Measurements from ENCODE around the gene DRGX.

DRGX gene

DNA sequence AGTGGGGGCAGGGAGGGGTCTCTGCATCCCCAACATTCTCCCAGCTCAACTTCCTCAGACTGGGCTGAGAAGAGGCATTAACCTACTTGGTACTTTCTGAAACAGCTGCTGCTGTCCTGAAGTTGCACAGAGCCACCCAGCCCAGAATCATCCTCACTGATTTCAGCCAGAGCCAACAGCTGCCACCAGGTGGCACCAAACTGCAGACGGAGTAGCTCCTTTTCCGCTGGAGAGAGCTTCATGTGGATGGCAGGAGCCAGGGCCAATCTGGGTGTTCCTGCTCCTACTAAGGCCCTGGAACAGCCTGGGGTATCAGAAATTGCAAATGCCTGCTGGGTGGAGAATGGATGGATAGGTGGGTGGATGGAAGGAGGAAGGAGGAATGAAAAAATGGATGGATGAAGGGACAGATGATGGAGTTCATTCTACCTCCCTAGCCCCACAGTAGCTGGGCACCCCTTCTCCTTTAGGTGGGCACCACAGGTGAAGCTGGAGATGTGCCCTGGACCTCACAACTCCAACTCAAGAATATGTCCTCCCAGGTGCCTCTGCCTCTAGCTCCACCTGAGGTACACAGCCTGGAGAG lies 11.8 kb upstream of the DRGX start:
- DNase-seq: peak; percentile 34 to 61

DNA sequence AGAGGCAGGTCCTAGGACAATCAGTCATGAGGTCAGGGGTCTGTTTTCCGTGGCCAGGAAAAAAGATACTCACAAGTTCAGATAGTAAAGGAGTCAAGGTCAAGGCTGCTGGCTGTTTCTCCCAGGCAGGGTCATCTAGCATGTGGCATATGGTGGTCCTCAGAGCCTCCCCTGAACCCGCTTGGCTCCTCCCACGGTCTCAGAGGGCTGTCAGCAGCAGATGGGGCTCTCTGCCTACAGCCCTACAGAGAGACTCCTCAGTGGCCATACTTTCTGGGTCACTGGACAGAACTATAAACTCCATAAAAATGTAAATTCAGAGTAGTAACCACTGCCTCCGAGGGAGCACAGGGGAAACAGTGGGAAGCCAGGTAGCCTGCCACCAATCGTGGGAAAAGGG lies 11.3 kb upstream of the DRGX start:
- DNase-seq: peak in 1 of 2 experiments; percentile 8

DNA sequence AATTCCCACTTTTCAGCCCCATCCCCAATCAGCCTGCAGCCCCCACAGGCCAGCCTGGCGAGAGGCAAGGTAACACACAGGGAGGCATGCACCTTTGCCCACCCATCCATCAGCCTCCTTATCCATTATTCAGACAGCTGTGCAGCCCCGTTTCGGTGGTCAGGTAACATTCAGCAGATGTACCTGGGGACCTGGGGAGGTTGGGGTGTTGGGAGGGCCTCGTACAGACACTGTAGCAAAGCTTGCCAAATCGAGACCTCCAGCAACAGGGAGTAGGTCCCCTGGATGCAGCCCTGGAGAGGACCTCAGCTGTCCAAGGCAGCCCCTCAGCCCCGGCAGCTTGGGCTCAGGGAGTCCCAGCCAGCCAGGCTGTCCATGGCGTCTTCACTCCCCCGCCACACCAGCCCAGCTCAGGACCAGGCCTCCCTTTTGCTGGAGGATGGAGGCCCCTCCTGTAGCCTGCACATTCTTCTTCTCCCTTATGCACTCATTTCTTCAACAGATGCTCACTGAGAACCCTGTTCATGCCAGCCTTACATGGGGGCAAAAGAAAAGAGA lies 8.5 kb upstream of the DRGX start:
- DNase-seq: no peak

DNA sequence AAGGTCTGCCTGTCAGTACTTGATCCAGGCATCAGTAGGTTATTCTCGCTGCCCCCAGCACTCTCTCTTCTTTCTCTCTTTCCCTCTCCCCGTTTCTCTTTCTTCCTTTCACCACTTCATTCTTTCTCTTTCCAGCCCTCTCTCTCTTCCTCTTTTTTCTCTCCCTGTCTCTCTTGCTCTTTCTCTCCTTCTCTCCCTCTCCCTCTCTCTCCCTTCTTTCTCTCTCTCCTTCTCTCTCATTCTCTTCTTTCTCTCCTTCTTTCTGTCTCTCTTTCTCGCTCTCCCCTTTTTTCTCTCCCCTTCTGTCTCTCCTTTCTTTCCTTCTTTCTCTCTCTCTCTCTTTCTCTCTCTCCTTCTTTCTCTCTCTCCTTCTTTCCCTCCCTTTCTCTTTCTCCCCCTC lies 7.5 kb upstream of the DRGX start:
- no peak for DNase-seq

DNA sequence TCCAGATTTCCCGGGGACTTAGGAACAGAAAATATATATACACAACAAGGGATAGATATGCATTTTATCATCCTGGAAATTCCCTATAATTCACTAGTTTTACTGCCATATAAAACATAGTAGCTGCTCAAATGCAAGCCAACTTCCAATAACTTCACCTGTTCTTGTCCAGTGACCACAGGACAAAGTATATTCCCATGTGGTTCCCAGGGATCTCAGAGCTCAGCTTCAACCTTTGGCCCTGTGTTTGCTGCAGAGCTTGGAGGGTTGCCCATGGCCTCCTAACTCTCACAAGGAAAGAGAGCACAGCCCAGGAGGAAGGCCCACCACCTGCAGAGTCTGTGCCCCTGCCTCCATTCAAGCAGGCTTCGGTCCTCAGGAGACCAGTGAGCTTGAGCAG lies 4.5 kb upstream of the DRGX start:
- DNase-seq: no peak

DNA sequence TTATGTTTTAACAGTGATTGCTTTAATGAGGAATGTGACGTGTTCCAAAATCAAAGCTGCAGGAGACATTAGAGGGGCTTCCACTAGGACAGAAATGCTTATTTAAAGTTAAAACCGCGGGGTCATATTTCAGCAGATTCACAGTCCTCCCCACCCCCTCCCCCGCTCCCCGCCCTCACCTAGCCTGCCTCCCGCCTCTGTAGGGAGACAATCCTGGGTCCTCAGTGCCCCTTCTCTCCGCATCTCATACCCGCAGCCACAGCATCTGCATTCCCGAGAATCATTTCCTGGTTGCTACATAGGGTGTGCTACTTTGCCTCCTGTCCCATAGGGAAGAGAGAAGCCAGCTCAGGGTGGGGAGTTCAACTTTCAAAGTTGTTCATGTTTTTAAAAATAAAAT lies 3.1 kb upstream of the DRGX start:
- DNase-seq: no peak

DNA sequence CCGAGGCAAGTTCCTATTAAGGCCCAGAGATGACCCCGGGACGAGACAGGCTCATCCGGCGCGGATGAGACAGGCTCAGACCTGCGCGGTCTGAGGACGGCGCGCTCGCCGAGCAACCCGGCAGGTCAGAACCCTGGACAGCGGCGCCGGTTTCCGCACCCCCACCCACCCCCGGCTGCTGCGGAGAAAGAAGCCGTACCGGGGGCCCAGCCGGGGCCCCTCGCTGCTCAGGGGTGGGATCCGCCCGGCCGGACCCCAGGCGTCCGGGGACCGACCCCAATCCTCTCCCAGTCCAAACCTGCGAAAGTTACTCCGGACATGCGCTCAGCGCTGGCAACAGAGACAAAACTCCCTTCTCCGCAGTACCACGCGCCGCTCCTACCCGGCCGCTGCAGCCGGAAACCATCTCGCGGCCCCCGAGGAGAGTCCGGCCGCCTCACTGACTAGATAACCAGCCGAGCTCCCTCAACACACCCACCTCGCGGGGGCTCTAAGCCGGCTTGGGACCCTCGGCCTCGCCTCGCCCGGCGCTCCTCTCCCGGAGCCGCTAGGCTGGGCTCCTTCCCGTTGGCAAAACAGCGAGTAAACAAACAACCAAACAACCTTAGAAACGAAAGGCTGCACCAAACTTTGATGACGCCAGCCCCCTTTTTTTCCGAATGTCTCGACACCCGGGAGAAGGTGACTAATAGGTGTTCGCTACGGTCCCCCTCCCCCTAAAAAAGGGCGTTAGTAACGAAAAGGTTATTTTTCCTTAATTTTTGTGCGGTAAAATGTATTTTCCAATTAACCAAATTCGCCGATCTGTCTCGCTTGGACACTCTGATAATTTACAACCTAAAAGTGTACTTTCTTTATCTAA lies 2.3 kb upstream of the DRGX start:
- no peak for DNase-seq

DNA sequence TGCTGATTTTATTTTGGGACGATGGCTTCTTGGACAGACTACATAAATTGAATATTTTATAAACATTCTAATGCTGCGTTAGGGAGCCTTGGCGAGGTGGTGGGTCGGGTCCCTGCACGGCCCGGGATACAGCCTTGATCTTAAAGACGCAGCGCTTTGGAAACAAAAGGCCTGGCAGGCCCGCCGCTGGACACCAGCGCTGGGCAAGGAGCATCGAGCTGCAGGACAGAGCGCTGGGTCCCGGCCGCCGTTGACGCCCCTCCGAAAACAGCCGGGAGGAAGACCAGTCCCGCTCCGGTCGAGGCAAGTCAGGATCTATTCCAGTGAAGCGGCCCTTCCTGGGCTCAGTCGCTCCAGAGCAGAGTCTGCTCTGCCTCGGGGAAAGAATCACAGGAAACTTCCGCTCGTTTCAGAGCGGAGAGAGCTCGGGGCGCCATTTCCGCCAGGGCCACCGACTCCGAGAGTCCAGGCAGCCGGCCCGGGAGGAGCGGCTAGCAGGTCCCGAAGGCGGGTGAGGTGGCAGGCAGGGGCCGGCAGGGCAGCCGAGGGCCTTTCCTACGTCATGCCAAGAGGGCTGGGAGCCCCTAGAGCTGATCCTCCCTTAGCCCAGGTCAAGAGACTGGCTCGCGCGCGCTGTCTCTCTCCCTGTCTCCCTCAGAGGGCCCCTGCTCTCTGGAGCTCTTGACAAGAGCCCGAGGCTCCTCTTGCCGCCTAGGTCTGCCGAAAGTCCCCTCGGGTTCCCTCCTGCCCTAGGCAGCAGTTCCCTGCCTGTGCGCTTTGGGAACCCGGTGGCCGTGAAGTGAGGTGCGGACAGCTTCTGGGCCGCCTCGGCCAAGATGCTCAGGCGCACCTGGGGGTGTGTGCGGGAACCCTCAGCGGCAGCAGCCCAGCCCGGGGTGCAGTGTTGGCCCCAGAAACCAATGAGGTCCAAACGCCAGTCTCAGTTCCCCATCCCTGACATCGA lies 1.4 kb upstream of the DRGX start:
- DNase-seq: peak in 1 of 2 experiments; percentile 14

DNA sequence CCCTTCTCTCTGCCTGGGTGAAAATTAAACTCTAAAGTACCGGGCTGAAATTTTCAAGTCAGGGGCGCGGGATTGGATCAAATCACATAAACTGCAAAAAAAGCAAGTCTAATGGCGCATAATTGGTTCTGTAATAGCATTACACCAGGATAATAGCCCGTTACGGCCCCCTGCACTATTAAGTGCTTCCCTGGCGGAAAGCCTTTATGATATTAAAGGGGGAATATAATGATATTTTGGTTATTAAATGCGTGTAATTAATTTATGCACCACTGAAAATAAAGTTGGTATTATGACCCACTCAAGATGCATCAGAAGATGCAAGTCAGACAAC lies 744 bp upstream of the DRGX start:
- DNase-seq: peak in 1 of 2 experiments; percentile 3

DNA sequence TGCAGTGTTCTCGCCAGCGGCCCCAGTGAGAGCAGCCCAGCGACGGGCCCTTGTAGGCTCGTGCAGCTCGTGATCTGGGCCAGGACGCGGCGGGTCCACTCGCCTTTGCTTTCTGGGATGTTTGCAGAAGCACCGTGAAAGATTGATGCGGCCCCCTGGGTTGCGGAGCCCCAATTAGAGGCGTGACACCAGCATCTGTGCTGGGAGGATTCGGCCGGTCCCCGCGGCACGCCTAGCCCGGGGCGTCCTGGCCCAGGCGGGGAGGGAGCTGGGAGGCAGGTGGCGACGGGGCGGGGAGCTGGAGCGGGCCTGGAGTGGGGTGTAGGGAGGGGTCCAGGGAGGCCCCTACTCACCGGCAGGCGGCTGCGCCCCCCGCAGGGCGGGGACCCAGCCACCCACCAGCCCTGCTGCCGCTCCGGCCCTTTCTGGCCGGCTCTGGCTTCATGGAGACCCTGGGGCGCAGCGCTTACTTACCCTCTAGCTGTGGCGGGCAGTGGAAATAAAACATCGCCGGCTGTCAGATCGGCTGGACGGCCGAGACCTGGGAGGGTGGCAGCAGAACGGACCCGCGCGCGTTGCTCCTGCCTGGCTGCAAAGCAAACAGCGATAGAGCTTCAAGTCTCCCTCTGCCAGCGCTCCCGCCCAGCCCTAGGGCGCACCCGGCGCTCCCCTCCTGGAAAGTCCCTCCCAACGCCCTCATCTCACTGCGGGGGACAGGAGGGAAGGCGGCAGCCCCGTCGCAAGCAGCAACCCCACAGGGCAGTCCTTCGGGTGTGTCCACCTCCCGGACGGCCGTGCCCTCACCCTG lies 752 bp downstream of the DRGX start:
- peak in 1 of 2 experiments; percentile 22 for DNase-seq

DNA sequence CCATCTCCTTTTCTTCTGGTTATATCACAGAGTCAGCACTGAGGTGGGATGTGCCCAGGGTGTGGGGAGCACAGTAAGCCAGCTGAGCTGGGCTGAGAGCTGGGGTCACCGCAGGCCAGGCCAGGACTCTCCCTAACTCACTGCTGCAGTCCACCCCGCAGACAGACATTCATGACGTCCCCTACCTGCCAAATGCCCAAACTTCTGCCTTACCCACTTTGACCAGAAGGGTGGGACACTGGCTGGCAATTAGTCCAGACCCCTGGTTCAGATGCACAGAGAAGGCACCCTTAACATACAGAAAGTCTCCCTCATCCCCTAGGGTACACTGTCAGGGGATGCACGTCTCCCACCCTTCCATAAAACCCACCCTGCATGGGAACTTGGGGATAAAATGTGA lies 2.1 kb downstream of the DRGX start:
- DNase-seq: no peak

DNA sequence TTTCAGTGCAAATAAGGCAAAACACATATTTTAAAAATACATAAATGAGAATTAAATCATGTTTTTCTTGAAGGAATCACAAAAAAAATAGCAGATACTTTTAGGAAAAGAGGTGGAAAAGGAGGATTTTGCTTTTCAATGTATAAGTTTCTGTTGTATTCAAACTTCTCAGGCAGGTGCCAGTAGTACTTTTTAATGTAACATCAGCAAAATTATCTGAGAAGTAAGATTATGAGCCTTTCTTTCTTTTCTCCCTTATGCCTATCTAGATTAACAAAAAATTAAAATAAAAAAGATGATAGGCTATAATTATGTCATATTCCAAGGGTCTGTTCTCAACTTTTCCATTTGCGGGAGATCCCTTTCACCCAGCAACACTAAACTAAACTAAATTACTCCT lies 2.6 kb downstream of the DRGX start:
- DNase-seq: no peak

DNA sequence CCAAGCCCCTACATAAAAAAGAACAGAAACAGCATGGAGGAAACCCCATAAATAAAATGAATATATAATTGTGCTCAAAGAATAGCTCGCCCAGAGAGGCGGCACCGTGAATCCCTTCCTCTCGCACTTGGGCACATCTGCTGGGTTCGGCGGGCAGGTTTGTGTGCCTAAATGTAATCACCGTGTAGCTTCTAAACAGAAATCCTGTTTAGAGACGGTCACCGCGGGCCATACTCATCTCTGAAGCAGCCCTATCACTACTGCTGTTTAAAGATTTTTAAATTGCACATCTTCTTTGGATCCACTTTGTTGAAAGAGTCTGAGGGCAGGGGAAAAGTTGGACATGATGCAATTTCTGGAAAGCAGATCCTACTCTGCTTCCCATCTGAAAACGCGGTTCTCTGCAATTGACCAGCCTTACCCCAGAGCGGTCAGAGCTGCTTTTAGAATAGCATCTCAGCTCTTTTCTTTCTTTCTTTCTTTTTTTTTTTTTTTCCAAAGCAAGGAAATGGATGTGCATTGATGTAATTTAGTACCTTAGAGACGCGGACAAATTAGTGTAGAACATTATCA lies 6.4 kb downstream of the DRGX start:
- no peak for DNase-seq

DNA sequence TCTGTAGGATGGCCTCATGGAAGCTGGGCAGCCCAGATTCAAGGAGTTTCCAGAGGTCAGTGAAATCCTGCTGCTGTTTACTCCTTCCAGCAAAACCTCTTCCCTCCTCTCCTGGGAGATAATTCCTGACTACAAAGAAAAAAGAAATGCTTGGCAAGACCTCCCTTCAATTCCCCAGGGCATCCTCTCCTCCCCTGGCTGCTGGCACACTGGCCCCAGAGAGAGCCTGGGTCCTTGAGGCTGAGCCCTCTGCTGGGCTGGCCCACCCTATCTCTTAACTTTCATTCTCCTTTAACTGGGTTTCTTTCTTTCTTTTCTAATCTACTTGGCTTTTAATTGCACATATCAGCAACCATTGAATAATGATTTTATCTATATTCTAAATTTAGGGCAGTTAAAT lies 7.7 kb downstream of the DRGX start:
- DNase-seq: peak in 1 of 2 experiments; percentile 18

DNA sequence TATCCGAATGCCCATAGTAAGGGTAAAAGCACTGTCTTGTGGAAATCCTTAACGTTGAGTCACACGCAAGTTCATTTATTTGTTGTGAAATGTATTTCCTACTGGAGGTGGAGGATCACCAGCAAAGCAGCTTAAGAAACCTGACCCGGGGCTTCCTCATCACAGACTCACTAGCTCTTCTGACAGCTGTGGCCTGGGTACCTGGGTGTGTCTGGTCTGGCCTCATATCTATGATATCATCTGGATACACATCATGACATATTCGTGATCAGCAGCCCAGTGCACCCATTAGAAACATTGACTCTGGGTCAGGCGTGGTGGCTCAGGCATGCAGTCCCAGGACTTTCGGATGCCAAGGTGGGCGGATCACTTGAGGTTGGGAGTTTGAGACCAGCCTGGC lies 8.8 kb downstream of the DRGX start:
- DNase-seq: no peak

DNA sequence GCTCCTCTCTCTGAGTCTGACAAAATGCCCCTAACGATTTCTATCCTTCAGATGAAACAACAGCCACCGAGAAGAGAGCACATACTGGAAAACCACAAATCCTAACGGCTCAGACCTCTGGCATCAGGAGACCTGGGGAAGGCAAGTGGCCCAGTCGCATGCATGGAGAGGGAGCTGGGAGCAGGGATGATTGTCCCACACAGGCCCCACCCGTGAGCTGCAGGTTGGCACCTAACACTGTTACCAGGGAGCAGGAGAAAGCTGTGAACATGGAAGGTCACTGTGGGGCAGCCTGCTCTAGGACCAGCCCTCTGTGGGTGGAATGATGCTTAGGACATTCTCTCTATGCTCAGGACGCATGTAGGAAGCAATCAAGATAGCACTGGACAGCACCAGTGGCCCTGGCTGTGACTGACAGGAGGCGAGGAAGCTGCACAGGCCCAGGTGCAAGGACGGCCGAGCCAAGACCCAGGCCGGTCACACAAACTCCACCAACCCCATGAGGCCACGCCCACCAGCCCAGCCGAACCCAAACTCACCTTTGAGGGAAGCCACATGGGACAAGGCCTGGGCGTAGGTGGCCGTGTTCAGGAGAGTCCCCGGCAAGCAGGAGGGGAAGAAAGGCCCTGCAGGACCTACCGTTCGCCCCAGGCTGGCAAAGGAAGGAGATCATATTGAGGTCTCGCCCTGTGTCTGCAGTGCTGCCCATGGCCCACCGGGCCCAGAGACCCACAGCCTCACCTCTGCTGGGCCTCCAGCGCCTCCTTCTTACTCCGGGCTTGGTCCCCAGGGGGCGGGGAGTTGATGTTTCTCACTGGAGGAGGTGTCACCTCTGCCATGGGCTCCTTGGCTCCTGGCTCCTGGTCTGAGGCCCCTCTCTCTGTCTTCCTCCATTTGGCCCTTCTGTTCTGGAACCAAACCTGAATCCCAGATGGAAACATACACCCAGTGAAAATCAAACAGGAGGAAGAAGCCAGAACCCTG lies 9.7 kb downstream of the DRGX start:
- DNase-seq: no peak

DNA sequence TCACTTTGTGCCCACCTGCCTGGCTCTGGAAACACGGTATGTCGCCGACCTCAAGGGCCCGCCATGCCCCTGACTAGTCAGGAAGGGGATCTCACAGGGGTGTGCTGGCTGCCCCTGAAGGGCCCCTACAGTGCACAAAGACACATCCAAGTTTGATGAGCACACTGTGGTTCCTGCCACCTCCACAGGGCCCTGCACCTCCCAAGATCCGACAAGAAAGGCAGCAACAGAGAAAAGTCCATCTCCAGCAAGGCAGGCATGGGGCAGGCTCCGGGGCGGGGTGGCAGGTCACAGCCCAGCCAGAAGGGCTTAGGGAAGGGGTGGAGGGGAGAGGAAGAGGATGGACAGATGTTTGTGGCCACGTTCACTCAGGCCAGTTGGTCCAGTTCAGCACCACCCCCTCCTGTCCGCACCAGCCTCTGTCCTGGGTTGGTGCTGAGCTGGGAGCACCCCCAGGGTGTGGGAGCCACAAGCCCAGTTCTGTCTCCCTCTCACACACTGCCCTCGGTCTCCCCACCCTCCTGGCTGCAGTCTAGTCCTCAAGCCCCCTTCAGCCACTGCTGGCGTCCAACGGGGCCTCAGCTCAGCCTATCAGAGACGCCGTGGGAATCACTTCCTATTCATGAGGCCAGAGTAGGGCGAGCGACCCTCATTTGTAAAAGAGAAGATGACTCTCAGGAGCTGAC lies 11.5 kb downstream of the DRGX start:
- DNase-seq: no peak

DNA sequence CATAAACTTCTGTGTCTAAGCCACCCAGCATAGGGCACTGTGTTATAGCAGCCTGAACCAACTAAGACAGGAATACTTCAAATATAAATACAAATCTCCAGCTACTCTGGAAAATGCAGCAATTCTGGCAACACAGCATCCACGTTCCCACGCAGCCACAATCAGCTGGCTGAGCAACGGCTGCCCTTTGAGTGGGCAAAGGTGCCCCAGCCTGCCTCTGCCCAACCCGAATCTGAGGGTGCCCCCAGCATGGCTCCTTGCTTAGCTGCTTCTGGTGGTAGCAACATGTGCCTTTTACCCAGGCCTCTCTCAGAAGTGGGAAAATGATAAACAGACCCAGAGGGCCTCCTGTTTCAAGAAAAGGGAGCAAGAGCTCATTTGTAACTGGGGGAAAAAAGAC lies 12.0 kb downstream of the DRGX start:
- DNase-seq: no peak

DNA sequence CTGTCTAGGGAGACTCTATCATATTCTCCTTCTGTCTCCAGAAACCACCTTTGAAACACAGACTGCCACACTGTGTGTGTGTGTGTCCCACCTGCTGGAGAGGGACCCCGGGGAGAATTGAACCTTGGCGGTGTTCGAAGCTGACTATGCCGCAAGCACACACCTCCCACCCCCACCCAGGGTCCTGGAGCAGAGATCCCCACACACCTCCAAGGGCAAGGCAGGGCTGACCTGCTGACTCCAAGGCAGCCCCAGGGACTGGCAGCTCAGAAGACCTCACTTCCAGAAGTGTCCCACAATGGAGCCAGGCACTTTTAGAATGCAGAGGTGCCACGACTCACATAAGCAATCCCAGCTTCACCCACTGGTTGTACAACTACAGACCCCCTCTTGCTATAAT lies 13.1 kb downstream of the DRGX start:
- no peak for DNase-seq

DNA sequence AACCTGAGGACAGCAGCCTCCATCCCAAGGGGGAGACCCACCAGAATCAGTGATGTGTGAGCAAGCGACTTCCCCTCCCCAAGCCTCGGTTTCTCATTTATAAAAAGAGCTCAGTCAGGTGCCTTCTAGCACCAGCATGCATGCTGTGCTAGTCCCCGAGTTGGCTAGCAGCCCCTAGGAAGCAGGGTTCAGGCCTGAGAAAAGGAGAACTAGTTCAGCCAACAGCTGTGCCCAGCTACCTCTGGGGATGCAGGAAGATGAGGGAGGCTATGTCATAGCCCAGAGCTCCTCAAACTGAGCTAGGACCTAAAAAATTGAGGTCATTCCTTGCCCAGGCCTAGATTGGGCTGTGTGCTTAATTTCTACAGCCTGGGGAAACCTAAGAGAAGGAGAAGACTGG lies 13.7 kb downstream of the DRGX start:
- no peak for DNase-seq

All from NCI-H524 (cell line).